Liver (tissue), 3 donors: ENCODE data around the gene TBC1D14.

Experiments used
- CTCF ChIP-seq: fragments of 150-350 bp; IDR thresholded peaks from 2 replicates; pipeline ENCODE4 v1.5.1; 2017; ENCODE audit warnings: improper control_type of control experiment, low read depth, low read length; ENCODE audit not compliant: missing input control
- RAD21 ChIP-seq, 2 donors: IDR thresholded peaks; 2 replicates each; pipeline ENCODE4 v1.6.1; 2016; ENCODE audit warnings: antibody characterized with exemption in 2 of 2, mild to moderate bottlenecking in 2 of 2
- ZBTB33 ChIP-seq: IDR thresholded peaks from 2 replicates; pipeline ENCODE4 v1.6.1; 2016; ENCODE audit warnings: antibody characterized with exemption
- TF ChIP-seq, protein P1 (sequence below): IDR thresholded peaks from 2 replicates; pipeline ENCODE4 v1.6.1; 2016; ENCODE audit warnings: antibody characterized with exemption, mild to moderate bottlenecking
- donor health status: healthy.
- donor health status: healthy.

DNA sequence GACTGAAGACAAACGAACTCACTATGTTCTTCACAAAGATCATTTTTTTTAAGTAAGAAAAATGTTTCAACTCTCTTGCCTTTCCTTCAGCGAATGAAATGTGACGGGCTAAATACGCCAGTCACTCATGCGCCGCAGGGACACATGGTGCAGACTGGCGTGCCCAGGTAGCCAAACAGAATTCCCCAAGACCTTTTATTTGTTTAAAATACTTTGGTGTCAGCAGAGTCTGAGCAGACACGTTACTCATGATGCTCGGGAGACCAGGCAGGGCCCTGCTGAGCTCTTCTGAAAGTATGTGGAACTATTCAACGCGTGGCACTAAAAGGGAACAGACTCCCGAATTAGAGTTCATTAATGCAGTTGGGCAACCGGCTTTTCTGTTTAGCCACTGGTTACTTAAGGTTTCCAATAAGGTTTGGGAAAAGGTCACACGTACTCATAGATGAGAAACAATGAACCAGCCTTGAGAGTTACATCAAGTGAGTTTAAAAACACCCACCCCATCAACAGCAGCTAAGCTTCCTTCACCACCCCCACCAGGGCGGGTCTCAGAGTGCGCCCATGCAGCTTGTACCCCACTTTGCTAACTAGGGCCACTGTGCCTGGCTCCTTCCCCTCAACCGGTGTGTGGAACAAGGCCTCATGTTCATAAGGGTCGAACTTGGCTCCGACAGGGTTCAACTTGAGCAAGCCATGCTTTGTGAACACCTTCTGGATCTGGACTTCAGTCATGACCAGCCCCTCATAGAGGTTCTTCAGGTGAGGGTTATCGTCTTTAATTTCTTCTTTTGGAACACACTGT, 150.9 kb downstream of the TBC1D14 start:
- TF ChIP-seq ZBTB33 (no peak), CTCF (no peak), RAD21 (IDR thresholded peaks at IDR 0.05) (no peak)
- TF ChIP-seq, protein P1, sequence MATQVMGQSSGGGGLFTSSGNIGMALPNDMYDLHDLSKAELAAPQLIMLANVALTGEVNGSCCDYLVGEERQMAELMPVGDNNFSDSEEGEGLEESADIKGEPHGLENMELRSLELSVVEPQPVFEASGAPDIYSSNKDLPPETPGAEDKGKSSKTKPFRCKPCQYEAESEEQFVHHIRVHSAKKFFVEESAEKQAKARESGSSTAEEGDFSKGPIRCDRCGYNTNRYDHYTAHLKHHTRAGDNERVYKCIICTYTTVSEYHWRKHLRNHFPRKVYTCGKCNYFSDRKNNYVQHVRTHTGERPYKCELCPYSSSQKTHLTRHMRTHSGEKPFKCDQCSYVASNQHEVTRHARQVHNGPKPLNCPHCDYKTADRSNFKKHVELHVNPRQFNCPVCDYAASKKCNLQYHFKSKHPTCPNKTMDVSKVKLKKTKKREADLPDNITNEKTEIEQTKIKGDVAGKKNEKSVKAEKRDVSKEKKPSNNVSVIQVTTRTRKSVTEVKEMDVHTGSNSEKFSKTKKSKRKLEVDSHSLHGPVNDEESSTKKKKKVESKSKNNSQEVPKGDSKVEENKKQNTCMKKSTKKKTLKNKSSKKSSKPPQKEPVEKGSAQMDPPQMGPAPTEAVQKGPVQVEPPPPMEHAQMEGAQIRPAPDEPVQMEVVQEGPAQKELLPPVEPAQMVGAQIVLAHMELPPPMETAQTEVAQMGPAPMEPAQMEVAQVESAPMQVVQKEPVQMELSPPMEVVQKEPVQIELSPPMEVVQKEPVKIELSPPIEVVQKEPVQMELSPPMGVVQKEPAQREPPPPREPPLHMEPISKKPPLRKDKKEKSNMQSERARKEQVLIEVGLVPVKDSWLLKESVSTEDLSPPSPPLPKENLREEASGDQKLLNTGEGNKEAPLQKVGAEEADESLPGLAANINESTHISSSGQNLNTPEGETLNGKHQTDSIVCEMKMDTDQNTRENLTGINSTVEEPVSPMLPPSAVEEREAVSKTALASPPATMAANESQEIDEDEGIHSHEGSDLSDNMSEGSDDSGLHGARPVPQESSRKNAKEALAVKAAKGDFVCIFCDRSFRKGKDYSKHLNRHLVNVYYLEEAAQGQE, result no peak
